K562 (cell line): ENCODE results near the gene TEX54. TPM values are rescaled to one million over a fixed set of nuclear protein-coding genes. Genes with fewer than 3 reads are reported as not detected.

Source experiments
- ARID3B ChIP-seq: fragments of 250-450 bp; sonication (Bioruptor Pico); IDR thresholded peaks from 2 replicates; pipeline ENCODE4 v1.4.0; 2020; ENCODE audit warnings: borderline replicate concordance
- BHLHE40 ChIP-seq: IDR thresholded peaks from 2 replicates; pipeline ENCODE4 v1.6.1; 2011; ENCODE audit warnings: low read length, improper control_type of control experiment
- CAMTA2 ChIP-seq: fragments of 250-450 bp; sonication (Bioruptor Pico); conservative IDR thresholded peaks from 2 replicates; pipeline ENCODE4 v1.5.1; 2022
- CSDE1 ChIP-seq, 2 experiments: fragments of 450-650 bp; IDR thresholded peaks; 2 replicates each; pipeline ENCODE4 v1.6.1; 2016; ENCODE audit warnings: mild to moderate bottlenecking in 1 of 2
- CXXC5 ChIP-seq: fragments of 250-450 bp; sonication (Bioruptor Pico); IDR thresholded peaks from 2 replicates; pipeline ENCODE4 v1.8.0; 2022; ENCODE audit warnings: inconsistent platforms, mild to moderate bottlenecking, moderate library complexity
- FIP1L1 ChIP-seq: fragments of 200-400 bp; formaldehyde crosslinking; IDR thresholded peaks from 2 replicates; pipeline ENCODE4 v1.6.1; 2018; ENCODE audit warnings: mild to moderate bottlenecking, low read depth, low read length; ENCODE audit not compliant: poor library complexity, severe bottlenecking
- HDGF ChIP-seq: fragments of 450-650 bp; IDR thresholded peaks from 2 replicates; pipeline ENCODE4 v1.6.1; 2016
- ILF3 ChIP-seq: fragments of 450-650 bp; IDR thresholded peaks from 2 replicates; pipeline ENCODE4 v1.6.1; 2018; ENCODE audit warnings: antibody characterized with exemption, mild to moderate bottlenecking, moderate library complexity, borderline replicate concordance
- ILK ChIP-seq: fragments of 450-650 bp; IDR thresholded peaks from 2 replicates; pipeline ENCODE4 v1.6.1; 2016; ENCODE audit warnings: missing genetic modification characterization, low read depth, mild to moderate bottlenecking, missing compliant biosample characterization, moderate library complexity, borderline replicate concordance
- NCOA4 ChIP-seq: fragments of 450-650 bp; IDR thresholded peaks from 2 replicates; pipeline ENCODE4 v1.6.1; 2018; ENCODE audit warnings: mild to moderate bottlenecking; ENCODE audit not compliant: partially characterized antibody
- NFE2L1 ChIP-seq: fragments of 450-650 bp; IDR thresholded peaks from 2 replicates; pipeline ENCODE4 v1.6.1; 2016; ENCODE audit warnings: missing genetic modification characterization, low read depth, mild to moderate bottlenecking, missing compliant biosample characterization, moderate library complexity, borderline replicate concordance
- PHF8 ChIP-seq: fragments of 200-600 bp; sonication (generic); IDR thresholded peaks from 2 replicates; pipeline ENCODE4 v1.6.1; 2012; ENCODE audit warnings: mixed run types, mild to moderate bottlenecking, inconsistent platforms, low read length, moderate library complexity, borderline replicate concordance
- POLR2AphosphoS2 ChIP-seq: IDR thresholded peaks from 2 replicates; pipeline ENCODE4 v1.6.1; 2012; ENCODE audit warnings: low read length, improper control_type of control experiment
- RHOXF2B ChIP-seq: fragments of 250-450 bp; sonication (Bioruptor Pico); conservative IDR thresholded peaks from 2 replicates; pipeline ENCODE4 v1.5.1; 2021
- TGIF2 ChIP-seq: sonication (generic); formaldehyde crosslinking; IDR thresholded peaks from 2 replicates; pipeline ENCODE4 v1.8.1; 2022; ENCODE audit warnings: mild to moderate bottlenecking, missing genetic modification reagents, moderate library complexity
- THRA ChIP-seq: fragments of 450-650 bp; IDR thresholded peaks from 2 replicates; pipeline ENCODE4 v1.6.1; 2017; ENCODE audit warnings: mild to moderate bottlenecking, moderate library complexity
- XRCC5 ChIP-seq: fragments of 200-400 bp; formaldehyde crosslinking; IDR thresholded peaks from 2 replicates; pipeline ENCODE4 v1.6.1; 2017; ENCODE audit warnings: low read depth, mild to moderate bottlenecking, low read length
- ZNF146 ChIP-seq: IDR thresholded peaks from one replicate; pipeline ENCODE4 v1.6.1; 2018; ENCODE audit warnings: missing compliant biosample characterization; ENCODE audit not compliant: unreplicated experiment
- ZSCAN29 ChIP-seq: fragments of 450-650 bp; IDR thresholded peaks from 2 replicates; pipeline ENCODE4 v1.6.1; 2017
- ZZZ3 ChIP-seq: fragments of 450-650 bp; IDR thresholded peaks from 2 replicates; pipeline ENCODE4 v1.6.1; 2016; ENCODE audit warnings: antibody characterized with exemption, mild to moderate bottlenecking, moderate library complexity
- polyA plus RNA-seq, 8 experiments: library from polyadenylated mRNA; depleted of rRNA in 4 of 8; stranded (reverse) in 5 of 8; unstranded in 3 of 8; fragments of >200 nt; fragmentation: Nextera tagmentation in 2 of 8; fragmentation: Illumina TruSeq in 1 of 8; extraction: Ambion mirVana in 2 of 8; extraction: Trizol in 1 of 8; gene quantifications; 2 replicates each; pipeline versions ENCODE4 v1.2.1 to v1.2.3, GENCODE V29; 2011 to 2014; ENCODE audit warnings: inconsistent platforms in 1 of 8, missing spikeins in 1 of 8
- total RNA-seq, 7 experiments: library from RNA; depleted of rRNA in 6 of 7; stranded (reverse); fragments of >200 nt in 6 of 7; fragmentation: Illumina TruSeq in 2 of 7; extraction: Trizol in 2 of 7; gene quantifications; 2 replicates each; pipeline versions ENCODE4 v1.2.1 to v1.2.3, GENCODE V29; 2011 to 2021; ENCODE audit warnings: low replicate concordance in 1 of 7
- TF ChIP-seq, protein P1 (sequence below): fragments of 450-650 bp; IDR thresholded peaks from 2 replicates; pipeline ENCODE4 v1.6.1; 2014; ENCODE audit warnings: low read depth, mild to moderate bottlenecking, moderate library complexity, borderline replicate concordance
- TF ChIP-seq, protein P2 (sequence below): fragments of 450-650 bp; IDR thresholded peaks from 2 replicates; pipeline ENCODE4 v1.6.1; 2016; ENCODE audit warnings: borderline replicate concordance
- TF ChIP-seq, protein P3 (sequence below): fragments of 250-450 bp; sonication (Bioruptor Pico); IDR thresholded peaks from 2 replicates; pipeline ENCODE4 v1.6.1; 2021; ENCODE audit warnings: mild to moderate bottlenecking

TEX54 gene
- total and polyA plus RNA-seq, 9 of the 15 experiments (the other 6 are each of a cell fraction or from before 2014, with no cell fraction given): not detected

- TF ChIP-seq PHF8: no peak
- TF ChIP-seq XRCC5: 0 out of 2 replicates have a peak, but pooled peaks have one; percentile 30
- TF ChIP-seq ILK (tag): no peak
- TF ChIP-seq, protein P1, sequence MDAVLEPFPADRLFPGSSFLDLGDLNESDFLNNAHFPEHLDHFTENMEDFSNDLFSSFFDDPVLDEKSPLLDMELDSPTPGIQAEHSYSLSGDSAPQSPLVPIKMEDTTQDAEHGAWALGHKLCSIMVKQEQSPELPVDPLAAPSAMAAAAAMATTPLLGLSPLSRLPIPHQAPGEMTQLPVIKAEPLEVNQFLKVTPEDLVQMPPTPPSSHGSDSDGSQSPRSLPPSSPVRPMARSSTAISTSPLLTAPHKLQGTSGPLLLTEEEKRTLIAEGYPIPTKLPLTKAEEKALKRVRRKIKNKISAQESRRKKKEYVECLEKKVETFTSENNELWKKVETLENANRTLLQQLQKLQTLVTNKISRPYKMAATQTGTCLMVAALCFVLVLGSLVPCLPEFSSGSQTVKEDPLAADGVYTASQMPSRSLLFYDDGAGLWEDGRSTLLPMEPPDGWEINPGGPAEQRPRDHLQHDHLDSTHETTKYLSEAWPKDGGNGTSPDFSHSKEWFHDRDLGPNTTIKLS: no peak
- no peak for TF ChIP-seq TGIF2 (CRISPR knock-in tag)
- TF ChIP-seq, protein P2, sequence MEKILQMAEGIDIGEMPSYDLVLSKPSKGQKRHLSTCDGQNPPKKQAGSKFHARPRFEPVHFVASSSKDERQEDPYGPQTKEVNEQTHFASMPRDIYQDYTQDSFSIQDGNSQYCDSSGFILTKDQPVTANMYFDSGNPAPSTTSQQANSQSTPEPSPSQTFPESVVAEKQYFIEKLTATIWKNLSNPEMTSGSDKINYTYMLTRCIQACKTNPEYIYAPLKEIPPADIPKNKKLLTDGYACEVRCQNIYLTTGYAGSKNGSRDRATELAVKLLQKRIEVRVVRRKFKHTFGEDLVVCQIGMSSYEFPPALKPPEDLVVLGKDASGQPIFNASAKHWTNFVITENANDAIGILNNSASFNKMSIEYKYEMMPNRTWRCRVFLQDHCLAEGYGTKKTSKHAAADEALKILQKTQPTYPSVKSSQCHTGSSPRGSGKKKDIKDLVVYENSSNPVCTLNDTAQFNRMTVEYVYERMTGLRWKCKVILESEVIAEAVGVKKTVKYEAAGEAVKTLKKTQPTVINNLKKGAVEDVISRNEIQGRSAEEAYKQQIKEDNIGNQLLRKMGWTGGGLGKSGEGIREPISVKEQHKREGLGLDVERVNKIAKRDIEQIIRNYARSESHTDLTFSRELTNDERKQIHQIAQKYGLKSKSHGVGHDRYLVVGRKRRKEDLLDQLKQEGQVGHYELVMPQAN: peak; percentile 44
- TF ChIP-seq POLR2AphosphoS2: no peak
- TF ChIP-seq CAMTA2 (CRISPR knock-in tag): no peak
- TF ChIP-seq, protein P3, sequence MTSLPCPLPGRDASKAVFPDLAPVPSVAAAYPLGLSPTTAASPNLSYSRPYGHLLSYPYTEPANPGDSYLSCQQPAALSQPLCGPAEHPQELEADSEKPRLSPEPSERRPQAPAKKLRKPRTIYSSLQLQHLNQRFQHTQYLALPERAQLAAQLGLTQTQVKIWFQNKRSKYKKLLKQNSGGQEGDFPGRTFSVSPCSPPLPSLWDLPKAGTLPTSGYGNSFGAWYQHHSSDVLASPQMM: no peak
- no peak for TF ChIP-seq NCOA4
- no peak for TF ChIP-seq ZNF146 (CRISPR knock-in tag)
- no peak for TF ChIP-seq ZZZ3
- TF ChIP-seq FIP1L1: no peak
- TF ChIP-seq NFE2L1 (tag): no peak
- no peak for TF ChIP-seq HDGF
- TF ChIP-seq ILF3: no peak
- TF ChIP-seq CSDE1 (IDR thresholded peaks at IDR 0.05): no peak
- TF ChIP-seq CXXC5: no peak
- no peak for TF ChIP-seq RHOXF2B
- peak; percentile 82; the same call in 1 of the 2 replicates for TF ChIP-seq ZSCAN29
- no peak for TF ChIP-seq BHLHE40
- no peak for TF ChIP-seq THRA
- TF ChIP-seq ARID3B: no peak
These were observed 1.6 kb downstream of the TEX54 start (continued) for GRCh38 chr11:62830904-62831519.
